Muscle of leg (tissue), 11 donors: Measurements from ENCODE around the gene RALGAPA2. TPM values are rescaled to one million over a fixed set of nuclear protein-coding genes. Genes with fewer than 3 reads are reported as not detected.

Experiments used
- DNase-seq: peaks from one replicate; pipeline ENCODE4 v3.0.0; 2013
- H3K27ac ChIP-seq: one replicate; pipeline ENCODE4 v1.5.1; 2013; ENCODE audit warnings: mild to moderate bottlenecking, low read length, control low read depth
- H3K27me3 ChIP-seq: one replicate; pipeline ENCODE4 v1.6.1; 2013; ENCODE audit warnings: low read length; ENCODE audit not compliant: control insufficient read depth, insufficient read depth
- H3K36me3 ChIP-seq: one replicate; pipeline ENCODE4 v1.6.1; 2013; ENCODE audit warnings: low read length; ENCODE audit not compliant: control insufficient read depth, insufficient read depth
- H3K4me1 ChIP-seq: one replicate; pipeline ENCODE4 v1.6.1; 2013; ENCODE audit warnings: low read length; ENCODE audit not compliant: control insufficient read depth, insufficient read depth
- H3K4me3 ChIP-seq: one replicate; pipeline ENCODE4 v1.5.1; 2013; ENCODE audit warnings: low read length, control low read depth
- H3K9me3 ChIP-seq: replicated peaks from 2 replicates; pipeline ENCODE4 v1.6.1; 2013; ENCODE audit warnings: low read depth, low read length; ENCODE audit not compliant: control insufficient read depth
- WGBS: methylation state at CpG from one replicate; pipeline ENCODE4 v1.1.5; 2013; ENCODE audit warnings: missing lambda C conversion rate; ENCODE audit not compliant: insufficient coverage; 5-methylcytosine and 5-hydroxymethylcytosine counted together
- polyA plus RNA-seq, 8 donors: library from polyadenylated mRNA; unstranded; fragments of 120-200 nt; gene quantifications; one replicate each; pipeline versions ENCODE4 v1.2.1 to v1.2.3, GENCODE V29; 2013; ENCODE audit warnings: inconsistent platforms in 1 of 8, low replicate concordance in 1 of 8; ENCODE audit not compliant: insufficient read length in 8 of 8, insufficient read depth in 1 of 8
- total RNA-seq: library from RNA; stranded (reverse); fragments of 120-200 nt; gene quantifications from one replicate; pipeline ENCODE4 v1.2.4, GENCODE V29; 2013

Gene RALGAPA2
- total and polyA plus RNA-seq, 9 donors: 6.0 to 10.6 (median 8.3) TPM

DNA sequence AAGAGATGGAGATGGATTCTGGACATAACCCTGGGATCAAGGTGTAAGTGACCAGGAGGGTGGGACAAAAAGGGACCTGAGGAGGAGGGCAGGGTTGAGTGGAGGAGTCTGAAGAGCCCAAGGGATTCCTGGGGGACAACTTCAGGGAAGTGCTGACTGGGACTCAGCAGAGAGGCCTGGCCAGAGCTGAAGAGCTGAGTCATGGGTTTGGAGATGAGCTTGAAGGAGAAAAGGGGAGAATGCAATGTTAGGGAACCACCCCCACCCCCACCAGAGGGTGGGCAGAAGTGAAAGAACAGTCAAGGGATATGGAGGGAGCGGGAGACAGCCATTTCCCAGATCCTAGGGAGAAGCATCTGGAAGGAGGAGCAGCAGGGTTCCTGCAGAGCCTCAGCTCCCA is 289.3 kb downstream of the RALGAPA2 start:
- no peak overlapping the region for H3K4me3 ChIP-seq
- no peaks in the 10 kb centered on the region for H3K27me3 ChIP-seq
- H3K9me3 ChIP-seq: no peaks in the 10 kb centered on the region
- no CpG with 5 or more reads among the region's 1 CpG for WGBS
- DNase-seq: no peak
- no peak overlapping the region for H3K27ac ChIP-seq
- H3K4me1 ChIP-seq: no peaks in the 10 kb centered on the region
- H3K36me3 ChIP-seq: no peaks in the 10 kb centered on the region

DNA sequence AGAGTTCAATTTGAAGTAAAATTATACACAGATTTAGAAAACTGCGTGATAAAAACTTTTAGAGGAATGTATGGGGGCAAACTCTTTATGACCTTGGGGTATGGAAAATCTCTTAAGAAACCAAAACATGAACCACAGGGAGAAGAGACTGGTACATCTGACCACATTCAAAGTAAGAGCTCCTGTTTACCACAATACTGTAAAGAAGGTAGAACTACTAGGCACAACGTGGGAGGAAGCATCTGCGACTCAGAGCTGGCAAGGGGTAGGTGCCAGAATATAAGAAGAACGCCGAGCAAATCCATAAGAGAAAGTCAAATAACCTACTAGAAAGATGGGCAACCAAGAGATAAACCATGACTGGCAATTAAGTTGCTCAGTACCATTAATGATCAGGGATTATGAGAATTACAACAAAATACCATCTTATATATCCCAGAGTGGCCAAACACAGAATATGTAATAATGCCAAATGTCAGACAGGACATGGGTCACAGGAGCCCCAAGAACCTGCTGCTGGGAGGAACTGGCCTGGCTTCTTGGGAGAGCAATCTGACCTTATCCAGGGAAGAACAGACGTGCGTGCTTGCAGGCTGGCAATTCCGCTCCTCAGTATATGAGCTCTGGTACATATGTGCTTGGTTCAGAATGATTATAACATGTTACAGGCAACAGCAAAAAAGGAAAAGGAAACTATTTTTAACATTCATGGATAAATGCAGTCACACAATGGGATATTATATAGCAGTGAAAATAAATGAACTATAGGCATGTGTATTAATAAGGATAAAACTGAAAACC is 294.4 kb downstream of the RALGAPA2 start:
- H3K36me3 ChIP-seq: no peaks in the 10 kb centered on the region
- no peak overlapping the region for H3K27ac ChIP-seq
- no peaks in the 10 kb centered on the region for H3K27me3 ChIP-seq
- H3K4me3 ChIP-seq: no peak overlapping the region
- no CpG with 5 or more reads among the region's 8 CpGs for WGBS
- DNase-seq: no peak
- no peaks in the 10 kb centered on the region for H3K9me3 ChIP-seq
- peaks cover 2% of the 10 kb centered on the region for H3K4me1 ChIP-seq

DNA sequence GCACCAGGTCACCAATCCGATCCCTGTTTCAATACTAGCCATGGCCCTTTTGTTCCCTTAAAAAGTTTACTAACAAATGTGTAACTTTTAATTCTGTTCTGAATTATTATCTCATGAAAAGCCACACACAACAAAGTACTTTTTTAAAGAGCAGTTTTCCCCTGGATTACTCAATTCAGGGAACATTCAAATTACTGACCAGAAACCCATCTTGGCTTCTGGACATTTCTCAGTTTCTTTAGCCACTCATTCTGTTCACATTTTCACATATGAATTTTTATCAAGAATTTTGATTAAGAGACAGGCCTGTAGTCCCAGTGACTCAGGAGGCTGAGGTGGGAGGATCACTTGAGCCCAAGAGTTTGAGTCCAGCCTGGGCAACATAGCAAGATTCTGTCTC is 297.1 kb downstream of the RALGAPA2 start:
- no peak overlapping the region for H3K4me3 ChIP-seq
- H3K9me3 ChIP-seq: no peaks in the 10 kb centered on the region
- peaks cover 5% of the 10 kb centered on the region for H3K4me1 ChIP-seq
- H3K36me3 ChIP-seq: no peaks in the 10 kb centered on the region
- H3K27ac ChIP-seq: no peak overlapping the region
- H3K27me3 ChIP-seq: no peaks in the 10 kb centered on the region
- DNase-seq: no peak
- no CpG with 5 or more reads among the region's 1 CpG for WGBS

DNA sequence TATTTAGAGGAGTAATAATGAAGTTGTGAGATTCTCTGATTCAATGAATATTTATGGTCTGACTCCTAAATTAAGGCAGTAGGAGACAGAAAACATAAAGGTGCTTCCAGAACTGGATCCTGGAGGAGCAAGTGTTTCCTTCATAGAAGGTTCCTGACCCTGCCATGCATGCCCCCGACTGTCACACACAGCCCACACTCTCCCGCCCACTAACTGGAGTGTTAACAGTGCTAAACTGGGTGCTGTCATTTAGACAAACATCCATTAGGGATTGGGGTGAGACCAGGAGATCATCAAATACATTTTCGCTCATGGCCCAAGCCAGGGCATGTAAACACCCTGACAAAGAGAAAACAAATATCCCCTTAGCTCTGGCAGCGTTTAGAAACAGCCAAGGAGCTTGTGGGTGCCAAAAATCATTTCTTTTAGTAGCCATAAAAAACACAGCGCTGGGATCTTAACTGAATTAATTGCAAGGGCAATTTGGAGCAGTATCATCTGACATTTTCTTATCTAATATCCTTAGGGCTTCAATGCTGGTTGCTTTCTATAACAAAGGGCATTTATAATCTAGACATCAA is 297.7 kb downstream of the RALGAPA2 start:
- Histone ChIP-seq H3K27me3 (no peaks in the 10 kb centered on the region), H3K27ac (no peak overlapping the region), H3K4me1 (peaks cover 5% of the 10 kb centered on the region), H3K36me3 (no peaks in the 10 kb centered on the region), H3K4me3 (no peak overlapping the region), H3K9me3 (no peaks in the 10 kb centered on the region)
- WGBS: 100% methylated on average over 1 of the region's 5 CpGs
- no peak for DNase-seq

DNA sequence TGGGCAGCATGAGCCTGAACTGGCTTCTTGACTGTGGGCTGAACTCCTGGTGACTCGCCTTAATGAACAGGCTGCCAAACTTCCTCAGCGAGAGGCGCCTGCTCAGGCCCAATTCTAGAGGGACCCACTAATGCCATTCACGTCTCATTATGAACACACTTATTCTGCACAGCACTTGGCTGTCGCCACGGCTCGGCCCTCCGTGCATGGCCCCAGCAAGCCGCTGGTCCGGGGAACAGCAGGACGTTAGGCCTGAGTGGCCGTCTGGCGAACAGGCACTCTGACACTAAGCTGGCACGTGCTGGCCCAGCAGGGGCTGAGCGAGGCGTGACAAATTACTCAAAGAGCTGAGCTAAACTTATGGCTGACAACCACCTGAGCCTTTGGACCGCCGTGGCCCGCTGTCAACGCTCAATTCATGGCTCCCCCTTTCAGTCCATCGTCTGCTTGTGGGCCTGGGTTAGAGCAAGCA is 298.6 kb downstream of the RALGAPA2 start:
- Histone ChIP-seq H3K27ac (no peak overlapping the region), H3K4me3 (no peak overlapping the region), H3K36me3 (no peaks in the 10 kb centered on the region), H3K27me3 (no peaks in the 10 kb centered on the region), H3K9me3 (no peaks in the 10 kb centered on the region), H3K4me1 (peaks cover 11% of the 10 kb centered on the region)
- no peak for DNase-seq
- 46% methylated on average over 21 of the region's 21 CpGs for WGBS

DNA sequence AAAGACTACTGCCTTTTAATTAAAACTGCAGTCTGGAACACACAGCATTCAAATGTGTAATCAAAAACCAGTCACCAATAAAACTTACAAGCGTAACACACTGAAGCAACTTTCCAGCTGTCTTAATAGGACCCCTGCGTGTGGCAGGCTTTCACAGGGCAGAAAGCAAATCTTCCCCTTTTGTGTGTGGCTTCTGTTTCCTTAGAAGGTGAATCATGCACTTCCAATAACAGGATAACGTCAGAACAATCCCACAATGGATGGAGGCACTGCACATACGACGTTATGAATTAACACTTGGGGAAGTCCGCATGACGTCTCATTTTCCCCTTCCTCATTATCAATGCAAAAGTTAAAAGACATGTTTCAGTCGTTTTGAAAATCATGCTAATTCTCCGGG is 299.7 kb downstream of the RALGAPA2 start:
- Histone ChIP-seq H3K9me3 (no peaks in the 10 kb centered on the region), H3K27ac (no peak overlapping the region), H3K4me3 (no peak overlapping the region), H3K27me3 (no peaks in the 10 kb centered on the region), H3K36me3 (no peaks in the 10 kb centered on the region), H3K4me1 (peaks cover 11% of the 10 kb centered on the region)
- no peak for DNase-seq
- WGBS: 52% methylated on average over 5 of the region's 9 CpGs

DNA sequence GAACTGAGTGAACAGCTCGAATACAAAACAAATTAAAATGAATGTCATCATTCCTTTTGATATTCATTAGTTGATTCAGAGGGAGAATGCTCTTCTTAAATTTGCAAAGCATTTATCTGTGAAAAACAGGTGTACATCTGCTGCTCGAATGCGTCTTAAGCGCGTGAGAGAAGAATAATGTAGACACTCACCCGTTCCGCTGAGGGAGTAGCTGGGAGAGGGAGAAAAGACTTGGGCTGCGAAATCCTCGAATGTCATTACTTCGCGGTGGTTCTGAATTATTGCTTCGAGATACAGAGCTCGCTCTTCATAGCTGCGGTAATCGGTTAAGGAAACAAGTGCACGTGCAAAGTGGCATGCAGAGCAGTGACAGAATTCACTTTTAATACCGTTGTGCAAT is 300.6 kb downstream of the RALGAPA2 start:
- 73% methylated on average over 11 of the region's 17 CpGs for WGBS
- Histone ChIP-seq H3K9me3 (no peaks in the 10 kb centered on the region), H3K36me3 (no peaks in the 10 kb centered on the region), H3K4me3 (no peak overlapping the region), H3K27ac (no peak overlapping the region), H3K27me3 (no peaks in the 10 kb centered on the region), H3K4me1 (peaks cover 18% of the 10 kb centered on the region)
- no peak for DNase-seq

DNA sequence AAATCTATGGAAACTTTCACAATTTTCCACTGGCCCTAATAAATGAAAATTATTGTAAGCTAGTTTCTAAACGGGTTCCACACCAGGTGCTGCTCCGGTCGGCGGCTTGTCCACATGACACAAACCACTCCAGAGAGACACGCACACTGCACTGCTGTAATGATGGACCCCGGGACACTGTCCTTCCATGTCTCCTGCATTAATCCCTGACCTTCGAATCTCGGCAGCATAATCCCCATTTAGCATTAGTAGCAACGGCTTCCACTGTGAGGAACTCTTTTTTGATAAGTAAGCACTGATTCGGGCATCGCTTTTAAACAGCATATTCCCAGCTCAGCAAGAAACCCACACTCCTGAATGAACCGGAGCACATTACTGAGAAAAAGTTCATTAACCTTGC is 301.0 kb downstream of the RALGAPA2 start:
- 77% methylated on average over 8 of the region's 12 CpGs for WGBS
- Histone ChIP-seq H3K4me1 (peaks cover 22% of the 10 kb centered on the region), H3K27me3 (no peaks in the 10 kb centered on the region), H3K9me3 (no peaks in the 10 kb centered on the region), H3K4me3 (no peak overlapping the region), H3K36me3 (no peaks in the 10 kb centered on the region), H3K27ac (no peak overlapping the region)
- DNase-seq: no peak

DNA sequence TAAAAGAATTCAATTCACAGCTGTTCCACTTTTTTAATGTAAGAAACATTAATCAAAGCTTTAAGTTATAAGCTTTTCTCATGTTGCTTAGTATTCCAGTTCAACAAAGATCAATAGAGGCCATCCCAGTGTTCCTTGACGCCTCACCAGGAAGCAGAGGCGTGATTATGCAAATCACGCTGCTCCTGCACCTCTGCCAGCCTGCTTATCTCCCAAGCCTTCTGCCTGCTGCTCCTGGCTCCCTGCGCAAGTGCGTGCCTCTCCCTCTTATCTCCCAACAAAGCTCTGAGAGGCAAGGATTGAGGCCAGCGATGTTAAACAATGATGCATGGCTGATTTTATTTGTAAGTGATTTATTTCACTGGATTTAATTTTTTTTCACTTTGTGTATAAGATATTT is 301.8 kb downstream of the RALGAPA2 start:
- Histone ChIP-seq H3K36me3 (no peaks in the 10 kb centered on the region), H3K4me3 (no peak overlapping the region), H3K4me1 (peaks cover 23% of the 10 kb centered on the region), H3K27ac (no peak overlapping the region), H3K9me3 (no peaks in the 10 kb centered on the region), H3K27me3 (no peaks in the 10 kb centered on the region)
- DNase-seq: peak; percentile 23
- no CpG with 5 or more reads among the region's 6 CpGs for WGBS

DNA sequence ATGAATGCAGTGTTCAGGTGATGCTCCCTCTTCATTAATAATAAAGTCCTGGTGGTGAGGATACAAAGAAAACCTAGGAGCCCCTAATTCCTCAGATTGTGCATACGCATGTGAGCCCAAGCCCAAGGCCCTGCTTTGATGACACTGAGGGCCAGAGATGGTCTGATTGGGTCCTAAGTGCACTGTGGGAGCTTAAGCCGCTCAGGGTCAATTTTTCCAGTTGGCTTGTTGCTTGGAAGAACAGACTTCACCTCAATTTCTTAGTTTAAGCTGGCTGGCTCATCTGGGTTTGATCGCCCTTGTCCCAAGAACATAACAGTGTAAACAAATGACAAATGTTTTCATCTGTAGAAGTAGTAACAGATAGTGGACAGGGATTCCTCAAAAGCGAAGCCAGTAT is 303.1 kb downstream of the RALGAPA2 start:
- Histone ChIP-seq H3K9me3 (no peaks in the 10 kb centered on the region), H3K4me3 (no peak overlapping the region), H3K36me3 (no peaks in the 10 kb centered on the region), H3K27me3 (no peaks in the 10 kb centered on the region), H3K4me1 (peaks cover 33% of the 10 kb centered on the region), H3K27ac (no peak overlapping the region)
- WGBS: 86% methylated on average over 1 of the region's 4 CpGs
- no peak for DNase-seq
